Liver (tissue), 9 donors: ENCODE measurements around the gene ERC2. TPM values are rescaled to one million over a fixed set of nuclear protein-coding genes. Genes with fewer than 3 reads are reported as not detected.

Source experiments
- DNase-seq: peaks from one replicate; pipeline ENCODE4 v3.0.0-alpha.2; 2017; ENCODE audit warnings: low spot score
- H3K27ac ChIP-seq, 2 donors: one replicate each; pipeline ENCODE4 v1.7.0; 2013; ENCODE audit warnings: inconsistent platforms in 2 of 2, low read length in 2 of 2, control low read depth in 1 of 2, low read depth in 1 of 2, mild to moderate bottlenecking in 1 of 2
- H3K27me3 ChIP-seq, 4 donors: one replicate each; pipeline versions ENCODE4 v1.6.1 to v1.7.0; 2013; ENCODE audit warnings: low read length in 3 of 4, inconsistent platforms in 1 of 4, mild to moderate bottlenecking in 1 of 4, moderate library complexity in 1 of 4; ENCODE audit not compliant: control insufficient read depth in 4 of 4, insufficient read depth in 4 of 4
- H3K36me3 ChIP-seq, 4 donors: one replicate each; pipeline versions ENCODE4 v1.6.1 to v1.7.0; 2013; ENCODE audit warnings: low read length in 3 of 4, mild to moderate bottlenecking in 3 of 4, low read depth in 1 of 4, moderate library complexity in 1 of 4; ENCODE audit not compliant: control insufficient read depth in 4 of 4, insufficient read depth in 3 of 4
- H3K4me1 ChIP-seq, 4 donors: one replicate each; pipeline versions ENCODE4 v1.6.1 to v1.7.0; 2013; ENCODE audit warnings: low read length in 3 of 4, mild to moderate bottlenecking in 3 of 4, moderate library complexity in 1 of 4; ENCODE audit not compliant: control insufficient read depth in 4 of 4, insufficient read depth in 4 of 4
- H3K4me3 ChIP-seq, 3 donors: one replicate each; pipeline versions ENCODE4 v1.6.1 to v1.7.0; 2013; ENCODE audit warnings: low read length in 3 of 3, control low read depth in 1 of 3, low read depth in 1 of 3, mild to moderate bottlenecking in 1 of 3
- H3K9ac ChIP-seq, 2 donors: one replicate each; pipeline ENCODE4 v1.7.0; 2013; ENCODE audit warnings: low read length in 2 of 2, mild to moderate bottlenecking in 2 of 2, moderate library complexity in 2 of 2, control low read depth in 1 of 2, low read depth in 1 of 2
- H3K9me3 ChIP-seq, 4 donors: one replicate each; pipeline versions ENCODE4 v1.6.1 to v1.7.0; 2013; ENCODE audit warnings: low read length in 3 of 4; ENCODE audit not compliant: control insufficient read depth in 4 of 4
- ATF3 ChIP-seq: IDR thresholded peaks from 2 replicates; pipeline ENCODE4 v1.6.1; 2016; ENCODE audit warnings: antibody characterized with exemption
- CTCF ChIP-seq: fragments of 150-350 bp; IDR thresholded peaks from 2 replicates; pipeline ENCODE4 v1.5.1; 2017; ENCODE audit warnings: improper control_type of control experiment, low read depth, low read length; ENCODE audit not compliant: missing input control
- EGR1 ChIP-seq, 2 donors: IDR thresholded peaks; 2 replicates each; pipeline ENCODE4 v1.6.1; 2016 to 2018; ENCODE audit warnings: antibody characterized with exemption in 2 of 2, low read depth in 2 of 2
- FOXA1 ChIP-seq: IDR thresholded peaks from 2 replicates; pipeline ENCODE4 v1.6.1; 2016; ENCODE audit warnings: antibody characterized with exemption
- FOXA2 ChIP-seq: IDR thresholded peaks from 2 replicates; pipeline ENCODE4 v1.6.1; 2016; ENCODE audit warnings: antibody characterized with exemption
- GABPA ChIP-seq, 2 donors: IDR thresholded peaks in 1 of 2; conservative IDR thresholded peaks in 1 of 2; 2 replicates each; pipeline ENCODE4 v1.6.1; 2016; ENCODE audit warnings: antibody characterized with exemption in 2 of 2, mild to moderate bottlenecking in 1 of 2, moderate library complexity in 1 of 2
- HNF4A ChIP-seq, 2 donors: conservative IDR thresholded peaks; 2 replicates each; pipeline ENCODE4 v1.6.1; 2016; ENCODE audit warnings: antibody characterized with exemption in 2 of 2, mild to moderate bottlenecking in 2 of 2
- HNF4G ChIP-seq: IDR thresholded peaks from 2 replicates; pipeline ENCODE4 v1.6.1; 2016; ENCODE audit warnings: antibody characterized with exemption
- JUND ChIP-seq, 2 donors: IDR thresholded peaks; 2 replicates each; pipeline ENCODE4 v1.6.1; 2016; ENCODE audit warnings: antibody characterized with exemption in 2 of 2
- MAX ChIP-seq: IDR thresholded peaks from 2 replicates; pipeline ENCODE4 v1.6.1; 2016; ENCODE audit warnings: antibody characterized with exemption
- NR2F2 ChIP-seq: IDR thresholded peaks from 2 replicates; pipeline ENCODE4 v1.6.1; 2016; ENCODE audit warnings: antibody characterized with exemption
- RAD21 ChIP-seq, 2 donors: IDR thresholded peaks; 2 replicates each; pipeline ENCODE4 v1.6.1; 2016; ENCODE audit warnings: antibody characterized with exemption in 2 of 2, mild to moderate bottlenecking in 2 of 2
- REST ChIP-seq: IDR thresholded peaks from 2 replicates; pipeline ENCODE4 v1.6.1; 2016; ENCODE audit warnings: antibody characterized with exemption, mild to moderate bottlenecking
- RXRA ChIP-seq, 2 donors: IDR thresholded peaks; 2 replicates each; pipeline ENCODE4 v1.6.1; 2017 to 2018; ENCODE audit warnings: antibody characterized with exemption in 2 of 2, mild to moderate bottlenecking in 1 of 2
- SP1 ChIP-seq: IDR thresholded peaks from 2 replicates; pipeline ENCODE4 v1.6.1; 2018; ENCODE audit warnings: antibody characterized with exemption, mild to moderate bottlenecking
- TAF1 ChIP-seq: conservative IDR thresholded peaks from 2 replicates; pipeline ENCODE4 v1.6.1; 2016; ENCODE audit warnings: antibody characterized with exemption, mild to moderate bottlenecking
- YY1 ChIP-seq: IDR thresholded peaks from 2 replicates; pipeline ENCODE4 v1.6.1; 2016; ENCODE audit warnings: antibody characterized with exemption, mild to moderate bottlenecking
- ZBTB33 ChIP-seq: IDR thresholded peaks from 2 replicates; pipeline ENCODE4 v1.6.1; 2016; ENCODE audit warnings: antibody characterized with exemption
- WGBS: extraction: QIAGEN DNeasy Blood & Tissue Kit; methylation state at CpG from one replicate; pipeline ENCODE4 v1.1.7; 2013; 5-methylcytosine and 5-hydroxymethylcytosine counted together
- polyA plus RNA-seq, 2 donors: library from polyadenylated mRNA; stranded (reverse) in 1 of 2; unstranded in 1 of 2; fragments of 200-250 nt in 1 of 2; fragments of >200 nt in 1 of 2; fragmentation: Nextera tagmentation in 1 of 2; extraction: Ambion mirVana in 1 of 2; gene quantifications; one replicate each; pipeline versions ENCODE4 v1.2.1 to v1.2.3, GENCODE V29; 2013 to 2015
- total RNA-seq, 2 donors: library from RNA; depleted of rRNA; stranded (reverse); fragments of >200 nt; gene quantifications; one replicate each; pipeline ENCODE4 v1.2.3, GENCODE V29; 2014
- donor health status: healthy.
- donor health status: healthy.
- donor health status: healthy.
- donor health status: healthy.
- donor health status: healthy.

Gene ERC2
- total and polyA plus RNA-seq, 4 donors, result 0.14 to 0.25 TPM; not detected in 2

- no peak overlapping the region for H3K27ac ChIP-seq
- WGBS, result 93% methylated on average over 2 of the region's 2 CpGs
- DNase-seq, result no peak
- no peaks in the 10 kb centered on the region for H3K9me3 ChIP-seq
- no peak overlapping the region for H3K4me3 ChIP-seq
- H3K4me1 ChIP-seq, result peaks cover 4 to 41% (median 25%) of the 10 kb centered on the region in 4 donors
- TF ChIP-seq REST (no peak), FOXA2 (no peak), CTCF (no peak), MAX (no peak), ZBTB33 (no peak), ATF3 (no peak), RXRA (IDR thresholded peaks at IDR 0.05) (no peak), YY1 (no peak), EGR1 (IDR thresholded peaks at IDR 0.05; ENCODE audit: low read depth in 2 of 2) (no peak), HNF4A (conservative IDR thresholded peaks at IDR 0.05) (no peak), GABPA (IDR thresholded peaks at IDR 0.05 in 1 of 2, conservative IDR thresholded peaks at IDR 0.05 in 1 of 2) (no peak), SP1 (no peak), TAF1 (no peak), FOXA1 (no peak), JUND (IDR thresholded peaks at IDR 0.05) (no peak), HNF4G (no peak), RAD21 (IDR thresholded peaks at IDR 0.05) (no peak), NR2F2 (no peak)
- H3K27me3 ChIP-seq, result no peaks in the 10 kb centered on the region
- no peak overlapping the region for H3K9ac ChIP-seq
- H3K36me3 ChIP-seq, result no peaks in the 10 kb centered on the region
These were observed 106.5 kb downstream of the ERC2 start for GRCh38 chr3:56361731-56362130.
